SK-N-SH treated with all-trans-retinoic acid at 6 μM for 48 hours (cell line): ENCODE results near the gene KIF15.

Experiments used
- ATAC-seq: fragments of 200-7000 bp; cut with Tn5 transposase; 3 replicates; pipeline ENCODE4 v1.9.1; 2020; ENCODE audit warnings: mild to moderate bottlenecking, moderate library complexity
- BACH2 ChIP-seq: fragments of 250-450 bp; sonication (Bioruptor Pico); IDR thresholded peaks from 2 replicates; pipeline ENCODE4 v1.9.0; 2021; ENCODE audit warnings: mild to moderate bottlenecking, borderline replicate concordance
- CSDC2 ChIP-seq: fragments of 250-450 bp; sonication (Bioruptor Pico); IDR thresholded peaks from 2 replicates; pipeline ENCODE4 v1.5.0; 2020; ENCODE audit warnings: mild to moderate bottlenecking, moderate library complexity
- GLIS3 ChIP-seq: fragments of 250-450 bp; sonication (Bioruptor Pico); IDR thresholded peaks from 2 replicates; pipeline ENCODE4 v1.5.0; 2020; ENCODE audit warnings: mild to moderate bottlenecking, moderate library complexity
- ISL1 ChIP-seq: fragments of 250-450 bp; sonication (Bioruptor Pico); IDR thresholded peaks from 2 replicates; pipeline ENCODE4 v2.1.2; 2022; ENCODE audit warnings: mild to moderate bottlenecking, moderate library complexity
- OSR1 ChIP-seq: fragments of 250-450 bp; sonication (Bioruptor Pico); IDR thresholded peaks from 2 replicates; pipeline ENCODE4 v1.8.0; 2022; ENCODE audit warnings: moderate library complexity, mild to moderate bottlenecking, inconsistent platforms
- PATZ1 ChIP-seq: fragments of 250-450 bp; sonication (Bioruptor Pico); IDR thresholded peaks from 2 replicates; pipeline ENCODE4 v1.8.0; 2020; ENCODE audit warnings: mild to moderate bottlenecking, moderate library complexity, borderline replicate concordance
- PPARA ChIP-seq: fragments of 250-450 bp; sonication (Bioruptor Pico); IDR thresholded peaks from 2 replicates; pipeline ENCODE4 v1.5.0; 2020; ENCODE audit warnings: mild to moderate bottlenecking, borderline replicate concordance
- SNAI2 ChIP-seq: fragments of 250-450 bp; sonication (Bioruptor Pico); IDR thresholded peaks from 2 replicates; pipeline ENCODE4 v1.5.0; 2020; ENCODE audit warnings: mild to moderate bottlenecking, moderate library complexity
- TCF4 ChIP-seq: fragments of 250-450 bp; sonication (Bioruptor Pico); IDR thresholded peaks from 2 replicates; pipeline ENCODE4 v1.8.0; 2021; ENCODE audit warnings: mild to moderate bottlenecking, moderate library complexity, borderline replicate concordance
- TOX ChIP-seq: fragments of 250-450 bp; sonication (Bioruptor Pico); IDR thresholded peaks from 2 replicates; pipeline ENCODE4 v1.8.0; 2021; ENCODE audit warnings: mild to moderate bottlenecking, moderate library complexity, borderline replicate concordance
- TSHZ2 ChIP-seq: fragments of 250-450 bp; sonication (Bioruptor Pico); IDR thresholded peaks from 2 replicates; pipeline ENCODE4 v1.5.0; 2020; ENCODE audit warnings: mild to moderate bottlenecking, moderate library complexity
- ZC3H10 ChIP-seq: fragments of 250-450 bp; sonication (Bioruptor Pico); IDR thresholded peaks from 2 replicates; pipeline ENCODE4 v1.5.1; 2021; ENCODE audit warnings: mild to moderate bottlenecking, moderate library complexity
- ZFP30 ChIP-seq: fragments of 450-650 bp; formaldehyde crosslinking; IDR thresholded peaks from 2 replicates; pipeline ENCODE4 v1.5.0; 2022; ENCODE audit warnings: mild to moderate bottlenecking, moderate library complexity
- ZNF565 ChIP-seq: fragments of 450-650 bp; formaldehyde crosslinking; conservative IDR thresholded peaks from 2 replicates; pipeline ENCODE4 v1.5.0; 2020; ENCODE audit warnings: low read depth, mild to moderate bottlenecking, moderate library complexity
- ZNF70 ChIP-seq: fragments of 450-650 bp; formaldehyde crosslinking; IDR thresholded peaks from 2 replicates; pipeline ENCODE4 v1.5.0; 2020; ENCODE audit warnings: mild to moderate bottlenecking, moderate library complexity
- ZNF8 ChIP-seq: fragments of 450-650 bp; formaldehyde crosslinking; IDR thresholded peaks from 2 replicates; pipeline ENCODE4 v1.5.0; 2020; ENCODE audit warnings: mild to moderate bottlenecking, moderate library complexity
- TF ChIP-seq, protein P1 (sequence below): fragments of 250-450 bp; sonication (Bioruptor Pico); IDR thresholded peaks from 2 replicates; pipeline ENCODE4 v1.8.0; 2021; ENCODE audit warnings: low read depth, mild to moderate bottlenecking, moderate library complexity, borderline replicate concordance
- TF ChIP-seq, protein P2 (sequence below): fragments of 250-450 bp; sonication (Bioruptor Pico); IDR thresholded peaks from 2 replicates; pipeline ENCODE4 v1.5.1; 2020; ENCODE audit warnings: low read depth, mild to moderate bottlenecking, moderate library complexity
- TF ChIP-seq, protein P3 (sequence below): fragments of 250-450 bp; sonication (Bioruptor Pico); IDR thresholded peaks from 2 replicates; pipeline ENCODE4 v1.5.1; 2021; ENCODE audit warnings: mild to moderate bottlenecking, moderate library complexity

Gene KIF15

GRCh38 chr3:44833394-44833793 lies 71.8 kb downstream of the KIF15 start:
- TF ChIP-seq TCF4 = no peak
- no peak for TF ChIP-seq SNAI2 (CRISPR knock-in tag)
- no peak for TF ChIP-seq ZNF8 (CRISPR knock-in tag)
- TF ChIP-seq GLIS3 (CRISPR knock-in tag) = no peak
- TF ChIP-seq, all 23 proteins: peak for 0

GRCh38 chr3:44835684-44836083 lies 74.1 kb downstream of the KIF15 start:
- TF ChIP-seq CSDC2 (CRISPR knock-in tag) = no peak
- TF ChIP-seq SNAI2 (CRISPR knock-in tag) = no peak
- TF ChIP-seq PATZ1 (CRISPR knock-in tag) = no peak
- no peak for TF ChIP-seq TOX
- no peak for TF ChIP-seq GLIS3 (CRISPR knock-in tag)
- no peak for TF ChIP-seq TCF4
- no peak for TF ChIP-seq ZFP30 (CRISPR knock-in tag)
- TF ChIP-seq ZNF8 (CRISPR knock-in tag) = no peak
- no peak for TF ChIP-seq PPARA (CRISPR knock-in tag)
- TF ChIP-seq, protein P1, sequence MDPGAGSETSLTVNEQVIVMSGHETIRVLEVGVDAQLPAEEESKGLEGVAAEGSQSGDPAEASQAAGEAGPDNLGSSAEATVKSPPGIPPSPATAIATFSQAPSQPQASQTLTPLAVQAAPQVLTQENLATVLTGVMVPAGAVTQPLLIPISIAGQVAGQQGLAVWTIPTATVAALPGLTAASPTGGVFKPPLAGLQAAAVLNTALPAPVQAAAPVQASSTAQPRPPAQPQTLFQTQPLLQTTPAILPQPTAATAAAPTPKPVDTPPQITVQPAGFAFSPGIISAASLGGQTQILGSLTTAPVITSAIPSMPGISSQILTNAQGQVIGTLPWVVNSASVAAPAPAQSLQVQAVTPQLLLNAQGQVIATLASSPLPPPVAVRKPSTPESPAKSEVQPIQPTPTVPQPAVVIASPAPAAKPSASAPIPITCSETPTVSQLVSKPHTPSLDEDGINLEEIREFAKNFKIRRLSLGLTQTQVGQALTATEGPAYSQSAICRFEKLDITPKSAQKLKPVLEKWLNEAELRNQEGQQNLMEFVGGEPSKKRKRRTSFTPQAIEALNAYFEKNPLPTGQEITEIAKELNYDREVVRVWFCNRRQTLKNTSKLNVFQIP = no peak
- no peak for TF ChIP-seq ZC3H10 (CRISPR knock-in tag)
- TF ChIP-seq ZNF70 (CRISPR knock-in tag) = no peak
- no peak for TF ChIP-seq ZNF565 (CRISPR knock-in tag)
- TF ChIP-seq TSHZ2 (CRISPR knock-in tag) = no peak
- no peak for TF ChIP-seq OSR1 (CRISPR knock-in tag)
- TF ChIP-seq, protein P2, sequence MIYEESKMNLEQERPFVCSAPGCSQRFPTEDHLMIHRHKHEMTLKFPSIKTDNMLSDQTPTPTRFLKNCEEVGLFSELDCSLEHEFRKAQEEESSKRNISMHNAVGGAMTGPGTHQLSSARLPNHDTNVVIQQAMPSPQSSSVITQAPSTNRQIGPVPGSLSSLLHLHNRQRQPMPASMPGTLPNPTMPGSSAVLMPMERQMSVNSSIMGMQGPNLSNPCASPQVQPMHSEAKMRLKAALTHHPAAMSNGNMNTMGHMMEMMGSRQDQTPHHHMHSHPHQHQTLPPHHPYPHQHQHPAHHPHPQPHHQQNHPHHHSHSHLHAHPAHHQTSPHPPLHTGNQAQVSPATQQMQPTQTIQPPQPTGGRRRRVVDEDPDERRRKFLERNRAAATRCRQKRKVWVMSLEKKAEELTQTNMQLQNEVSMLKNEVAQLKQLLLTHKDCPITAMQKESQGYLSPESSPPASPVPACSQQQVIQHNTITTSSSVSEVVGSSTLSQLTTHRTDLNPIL (CRISPR knock-in tag) = no peak
- TF ChIP-seq, protein P3, sequence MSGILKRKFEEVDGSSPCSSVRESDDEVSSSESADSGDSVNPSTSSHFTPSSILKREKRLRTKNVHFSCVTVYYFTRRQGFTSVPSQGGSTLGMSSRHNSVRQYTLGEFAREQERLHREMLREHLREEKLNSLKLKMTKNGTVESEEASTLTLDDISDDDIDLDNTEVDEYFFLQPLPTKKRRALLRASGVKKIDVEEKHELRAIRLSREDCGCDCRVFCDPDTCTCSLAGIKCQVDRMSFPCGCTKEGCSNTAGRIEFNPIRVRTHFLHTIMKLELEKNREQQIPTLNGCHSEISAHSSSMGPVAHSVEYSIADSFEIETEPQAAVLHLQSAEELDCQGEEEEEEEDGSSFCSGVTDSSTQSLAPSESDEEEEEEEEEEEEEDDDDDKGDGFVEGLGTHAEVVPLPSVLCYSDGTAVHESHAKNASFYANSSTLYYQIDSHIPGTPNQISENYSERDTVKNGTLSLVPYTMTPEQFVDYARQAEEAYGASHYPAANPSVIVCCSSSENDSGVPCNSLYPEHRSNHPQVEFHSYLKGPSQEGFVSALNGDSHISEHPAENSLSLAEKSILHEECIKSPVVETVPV = no peak
- no peak for TF ChIP-seq ISL1 (CRISPR knock-in tag)
- no peak for TF ChIP-seq BACH2
- ATAC-seq = no peak

More at GRCh38 chr3:44833394-44833793, 71.8 kb downstream of the KIF15 start:
- no peak for ATAC-seq

- no peak for ATAC-seq
- TF ChIP-seq TSHZ2 (CRISPR knock-in tag) (no peak), SNAI2 (CRISPR knock-in tag) (no peak), ISL1 (CRISPR knock-in tag) (peak; percentile 28; the same call in 1 of the 2 replicates), OSR1 (CRISPR knock-in tag) (no peak), GLIS3 (CRISPR knock-in tag) (no peak), ZNF70 (CRISPR knock-in tag) (no peak)
- TF ChIP-seq, all 23 proteins: peak for 1
These were observed 80.8 kb downstream of the KIF15 start for GRCh38 chr3:44842376-44842775.
